Endothelial cell of umbilical vein (primary cell): ENCODE data around the gene ZNF740. TPM values are rescaled to one million over a fixed set of nuclear protein-coding genes. Genes with fewer than 3 reads are reported as not detected.

Source experiments
- BruUV-seq: library from RNA; stranded (reverse); fragments of 400-500 nt; replicated peaks from 2 replicates; lab custom pipeline; 2021; lab: Mats Ljungman, UMichigan
- CTCF ChIA-PET: fragments of 300-600, 350-600 bp; sonication (Branson Sonifier 250); formaldehyde crosslinking; loops from one replicate; lab custom pipeline; 2021; ENCODE audit warnings: antibody characterized with exemption, inconsistent platforms; lab: Charles Lee
- POLR2A ChIA-PET: fragments of 300-600, 350-600 bp; sonication (Branson Sonifier 250); formaldehyde crosslinking; loops from one replicate; lab custom pipeline; 2021; ENCODE audit warnings: antibody characterized with exemption, inconsistent platforms; lab: Charles Lee
- DNase-seq: peaks from one replicate; pipeline ENCODE4 v3.0.0-alpha.2; 2011; ENCODE audit warnings: low read depth, low spot score
- FAIRE-seq: peaks from 2 replicates; lab custom pipeline; 2011; peaks lifted over from hg19 to GRCh38; lab: Jason Lieb, UNC
- H2AFZ ChIP-seq: 2 replicates; pipeline ENCODE4 v1.6.0; 2012; ENCODE audit warnings: low read depth, low read length, control low read depth, inconsistent platforms
- H3K27ac ChIP-seq: 2 replicates; pipeline ENCODE4 v1.5.1; 2011; ENCODE audit warnings: low read depth, mild to moderate bottlenecking, control low read depth, low read length, moderate library complexity; ENCODE audit not compliant: insufficient read depth
- H3K27me3 ChIP-seq, 2 experiments: 2 replicates each; pipeline versions ENCODE4 v1.6.0 to v1.6.1; 2011; ENCODE audit warnings: low read length in 2 of 2, mixed read lengths in 1 of 2; ENCODE audit not compliant: control insufficient read depth in 2 of 2, insufficient read depth in 2 of 2
- H3K36me3 ChIP-seq, 2 experiments: 2 replicates in 1 of 2; 3 replicates in 1 of 2; pipeline ENCODE4 v1.5.1; 2011; ENCODE audit warnings: low read length in 2 of 2, mild to moderate bottlenecking in 1 of 2, moderate library complexity in 1 of 2; ENCODE audit not compliant: control insufficient read depth in 2 of 2, insufficient read depth in 2 of 2; ENCODE audit errors: extremely low read depth in 1 of 2
- H3K4me1 ChIP-seq: 3 replicates; pipeline ENCODE4 v1.5.1; 2011; ENCODE audit warnings: mild to moderate bottlenecking, low read length; ENCODE audit not compliant: control insufficient read depth, insufficient read depth; ENCODE audit errors: extremely low read depth
- H3K4me2 ChIP-seq: 2 replicates; pipeline ENCODE4 v1.6.1; 2011; ENCODE audit warnings: low read length, control low read depth, mixed read lengths; ENCODE audit not compliant: insufficient read depth
- H3K4me3 ChIP-seq, 3 experiments: fragments of 200-600 bp in 1 of 3; sonication (generic), shearing (Covaris generic) in 1 of 3; replicated peaks in 1 of 3; 2 replicates each; pipeline ENCODE4 v1.5.1; 2011 to 2016; ENCODE audit warnings: control low read depth in 3 of 3, low read length in 3 of 3, mild to moderate bottlenecking in 2 of 3, inconsistent platforms in 1 of 3, low read depth in 1 of 3, moderate library complexity in 1 of 3; ENCODE audit not compliant: insufficient read depth in 1 of 3
- H3K79me2 ChIP-seq: 2 replicates; pipeline ENCODE4 v1.6.0; 2012; ENCODE audit warnings: low read length, inconsistent platforms; ENCODE audit not compliant: control insufficient read depth, insufficient read depth
- H3K9ac ChIP-seq: replicated peaks from 2 replicates; pipeline ENCODE3; 2011; ENCODE audit warnings: low read length, control low read depth; ENCODE audit not compliant: insufficient read depth; ENCODE audit errors: extremely low read depth
- H3K9me1 ChIP-seq: replicated peaks from 3 replicates; pipeline ENCODE4 v1.6.0; 2011; ENCODE audit warnings: mild to moderate bottlenecking, low read length; ENCODE audit not compliant: control insufficient read depth, insufficient read depth; ENCODE audit errors: extremely low read depth
- H3K9me3 ChIP-seq: replicated peaks from 2 replicates; pipeline ENCODE4 v1.5.1; 2012; ENCODE audit warnings: low read length, inconsistent platforms; ENCODE audit not compliant: control insufficient read depth, insufficient read depth
- H4K20me1 ChIP-seq: replicated peaks from 2 replicates; pipeline ENCODE3; 2011; ENCODE audit warnings: mild to moderate bottlenecking, low read length; ENCODE audit not compliant: control insufficient read depth, insufficient read depth; ENCODE audit errors: extremely low read depth
- EZH2 ChIP-seq: IDR thresholded peaks from 2 replicates; pipeline ENCODE4 v1.6.1; 2012; ENCODE audit warnings: borderline replicate concordance, low read depth, mild to moderate bottlenecking, moderate library complexity, low read length, inconsistent platforms; ENCODE audit not compliant: severe bottlenecking
- FOS ChIP-seq: IDR thresholded peaks from 2 replicates; pipeline ENCODE4 v1.6.1; 2011; ENCODE audit warnings: mild to moderate bottlenecking, low read length, moderate library complexity, borderline replicate concordance; ENCODE audit not compliant: insufficient read depth
- GATA2 ChIP-seq: IDR thresholded peaks from 2 replicates; pipeline ENCODE4 v1.7.0; 2011; ENCODE audit warnings: low read depth, mild to moderate bottlenecking, moderate library complexity, mixed read lengths, low read length; ENCODE audit not compliant: insufficient read length, insufficient read depth
- JUN ChIP-seq: IDR thresholded peaks from 2 replicates; pipeline ENCODE4 v1.6.1; 2011; ENCODE audit warnings: borderline replicate concordance, low read depth; ENCODE audit not compliant: insufficient read length, insufficient read depth
- MYC ChIP-seq: IDR thresholded peaks from one replicate; pipeline ENCODE4 v1.6.1; 2011; ENCODE audit warnings: mild to moderate bottlenecking, low read depth, low read length
- POLR2A ChIP-seq: IDR thresholded peaks from 2 replicates; pipeline ENCODE4 v1.6.1; 2012; ENCODE audit warnings: low read depth, mild to moderate bottlenecking, control low read depth, low read length
- POLR2AphosphoS5 ChIP-seq: IDR thresholded peaks from 2 replicates; pipeline ENCODE4 v1.6.1; 2012; ENCODE audit warnings: low read depth, mild to moderate bottlenecking, control low read depth, low read length, moderate library complexity; ENCODE audit not compliant: insufficient read depth
- dilution Hi-C: fragments of 300-500 bp; cut with MboI; formaldehyde crosslinking; loops from one replicate; pipeline ENCODE4 v1.15.0; 2019; ENCODE audit warnings: low sequenced_read_pairs; ENCODE audit not compliant: extremely low pct_ligation_motif_present
- intact Hi-C: fragments of 100-400 bp; cut with micrococcal nuclease; formaldehyde crosslinking; loops from one replicate; pipeline ENCODE4 v1.10.0; 2022
- polyA plus RNA-seq, 4 experiments: library from polyadenylated mRNA; depleted of rRNA in 3 of 4; stranded (reverse) in 3 of 4; unstranded in 1 of 4; fragments of >200 nt; gene quantifications; 2 replicates each; pipeline versions ENCODE4 v1.2.1 to v1.2.3, GENCODE V29; 2011 to 2012; ENCODE audit warnings: missing spikeins in 1 of 4
- total RNA-seq: library from RNA; stranded (reverse); gene quantifications from 2 replicates; pipeline ENCODE4 v1.2.3, GENCODE V29; 2021
- TF ChIP-seq, protein P1 (sequence below): IDR thresholded peaks from 2 replicates; pipeline ENCODE4 v1.6.1; 2011; ENCODE audit not compliant: insufficient read depth, insufficient read length
- TF ChIP-seq, protein P2 (sequence below), 2 donors: IDR thresholded peaks; 1 replicate in 1 of 2; 2 replicates in 1 of 2; pipeline ENCODE4 v1.5.1; 2011; ENCODE audit warnings: low read length in 2 of 2, mild to moderate bottlenecking in 2 of 2, moderate library complexity in 2 of 2, control low read depth in 1 of 2, inconsistent platforms in 1 of 2, low read depth in 1 of 2; ENCODE audit not compliant: insufficient read depth in 1 of 2; ENCODE audit errors: extremely low read depth in 1 of 2

The ZNF740 gene
- total and polyA plus RNA-seq, 2 donors (not counting 3 experiments of a cell fraction or from before 2014, with no cell fraction given), result 10.5 to 38.1 TPM

DNA sequence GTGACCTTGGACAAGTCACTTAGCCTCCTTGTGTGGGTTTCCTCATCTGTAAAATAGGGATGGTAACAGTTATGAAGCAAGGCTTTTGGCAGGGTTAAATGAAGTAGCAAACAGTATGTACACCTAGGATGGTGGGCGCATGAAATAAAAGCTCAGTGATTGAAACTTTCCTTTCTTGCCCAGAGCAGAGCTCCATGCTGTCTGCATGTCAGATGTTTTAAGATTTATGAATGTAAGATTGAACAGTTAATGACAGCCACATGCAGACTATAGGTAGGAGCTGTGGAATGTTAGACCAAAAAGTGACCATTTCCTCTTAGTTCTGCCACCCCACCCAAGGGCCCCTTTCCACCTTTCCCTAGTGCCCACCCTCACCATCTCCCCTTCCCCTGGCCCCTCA is 14.5 kb downstream of the ZNF740 start:
- no peaks in the 10 kb centered on the region for H3K36me3 ChIP-seq
- H3K9me1 ChIP-seq, result no peaks in the 10 kb centered on the region
- peaks cover 6% of the 10 kb centered on the region for H3K4me1 ChIP-seq
- ChIA-PET POLR2A (interaction anchor here (0.6 to 1.1 kb wide), 3 partner anchors 40 to 269 kb away, joined by 3 to 5 read pairs (median 3); partner anchors contain the start of gene SPRYD3), CTCF (interaction anchor here (0.6 to 6.7 kb wide), 7 partner anchors 11 to 157 kb away, joined by 3 to 249 read pairs (median 4); partner anchors contain the start of genes CSAD and ZNF740)
- H3K9ac ChIP-seq, result no peak overlapping the region
- H2AFZ ChIP-seq, result no peak overlapping the region
- DNase-seq (no peak), FAIRE-seq (no peak)
- H3K27ac ChIP-seq, result no peak overlapping the region
- TF ChIP-seq FOS (no peak), MYC (no peak), GATA2 (no peak), JUN (no peak), POLR2A (no peak), EZH2 (no peak), POLR2AphosphoS5 (no peak)
- TF ChIP-seq, protein P1, sequence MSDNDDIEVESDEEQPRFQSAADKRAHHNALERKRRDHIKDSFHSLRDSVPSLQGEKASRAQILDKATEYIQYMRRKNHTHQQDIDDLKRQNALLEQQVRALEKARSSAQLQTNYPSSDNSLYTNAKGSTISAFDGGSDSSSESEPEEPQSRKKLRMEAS, result no peak
- TF ChIP-seq, protein P2, sequence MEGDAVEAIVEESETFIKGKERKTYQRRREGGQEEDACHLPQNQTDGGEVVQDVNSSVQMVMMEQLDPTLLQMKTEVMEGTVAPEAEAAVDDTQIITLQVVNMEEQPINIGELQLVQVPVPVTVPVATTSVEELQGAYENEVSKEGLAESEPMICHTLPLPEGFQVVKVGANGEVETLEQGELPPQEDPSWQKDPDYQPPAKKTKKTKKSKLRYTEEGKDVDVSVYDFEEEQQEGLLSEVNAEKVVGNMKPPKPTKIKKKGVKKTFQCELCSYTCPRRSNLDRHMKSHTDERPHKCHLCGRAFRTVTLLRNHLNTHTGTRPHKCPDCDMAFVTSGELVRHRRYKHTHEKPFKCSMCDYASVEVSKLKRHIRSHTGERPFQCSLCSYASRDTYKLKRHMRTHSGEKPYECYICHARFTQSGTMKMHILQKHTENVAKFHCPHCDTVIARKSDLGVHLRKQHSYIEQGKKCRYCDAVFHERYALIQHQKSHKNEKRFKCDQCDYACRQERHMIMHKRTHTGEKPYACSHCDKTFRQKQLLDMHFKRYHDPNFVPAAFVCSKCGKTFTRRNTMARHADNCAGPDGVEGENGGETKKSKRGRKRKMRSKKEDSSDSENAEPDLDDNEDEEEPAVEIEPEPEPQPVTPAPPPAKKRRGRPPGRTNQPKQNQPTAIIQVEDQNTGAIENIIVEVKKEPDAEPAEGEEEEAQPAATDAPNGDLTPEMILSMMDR (IDR thresholded peaks at IDR 0.05; ENCODE audit: extremely low read depth in 1 of 2, insufficient read depth in 1 of 2, low read depth in 1 of 2, low read length in 2 of 2), result no peak
- BruUV-seq, result no TSS peak
- intact Hi-C loops, result no loop called here
- H3K27me3 ChIP-seq, result peaks cover 0 to 2% of the 10 kb centered on the region in 2 experiments
- H4K20me1 ChIP-seq, result no peaks in the 10 kb centered on the region
- dilution Hi-C loops, result no loop called here
- H3K4me2 ChIP-seq, result no peak overlapping the region
- H3K9me3 ChIP-seq, result no peaks in the 10 kb centered on the region
- no peaks in the 10 kb centered on the region for H3K79me2 ChIP-seq
- no peak overlapping the region for H3K4me3 ChIP-seq
